NCI-H2227 (cell line): ENCODE measurements around the gene AGAP1.

Experiments used
- DNase-seq: peaks from one replicate; lab custom pipeline; 2025; ENCODE audit not compliant: unreplicated experiment; lab: John Stamatoyannopoulos, UW

The AGAP1 gene

DNA sequence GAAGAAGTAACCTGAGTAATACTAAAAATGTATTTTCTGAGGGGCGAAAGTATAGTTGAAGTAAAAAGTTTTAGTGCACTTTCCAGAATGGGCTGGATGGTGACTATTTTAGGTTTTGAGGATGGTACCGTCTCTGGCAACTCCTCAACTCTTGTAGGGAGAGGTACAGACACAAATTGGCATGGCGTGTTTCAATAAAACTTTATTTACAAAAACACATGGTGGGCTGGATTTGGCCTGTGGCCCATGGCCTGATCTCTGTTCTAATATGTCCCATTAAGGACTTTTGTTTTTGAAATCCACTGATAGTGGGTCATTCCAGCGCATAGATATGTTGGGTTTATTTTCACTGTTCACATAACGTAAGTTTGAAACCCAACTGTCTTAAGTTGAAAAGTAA is 132.8 kb downstream of the AGAP1 start:
- no peak for DNase-seq

DNA sequence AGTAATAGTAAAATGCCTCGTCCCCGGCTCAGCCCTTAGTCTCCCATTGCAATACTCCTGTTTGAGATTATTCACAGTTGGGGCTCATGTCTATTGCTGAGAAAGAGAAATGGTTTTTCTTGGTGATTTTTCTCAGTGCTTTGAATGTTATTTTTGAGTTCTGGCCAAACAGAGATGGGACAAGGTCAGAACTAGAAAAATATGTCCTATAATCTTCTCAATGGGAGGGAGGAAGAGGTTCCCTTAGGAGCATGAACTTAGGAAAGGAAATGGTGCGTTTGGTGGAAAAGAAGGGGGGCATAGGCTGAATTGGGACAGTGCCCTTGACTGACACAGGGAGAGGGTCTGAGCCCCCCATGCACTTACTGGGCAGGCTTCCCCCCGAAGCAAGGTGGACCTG is 133.8 kb downstream of the AGAP1 start:
- no peak for DNase-seq

DNA sequence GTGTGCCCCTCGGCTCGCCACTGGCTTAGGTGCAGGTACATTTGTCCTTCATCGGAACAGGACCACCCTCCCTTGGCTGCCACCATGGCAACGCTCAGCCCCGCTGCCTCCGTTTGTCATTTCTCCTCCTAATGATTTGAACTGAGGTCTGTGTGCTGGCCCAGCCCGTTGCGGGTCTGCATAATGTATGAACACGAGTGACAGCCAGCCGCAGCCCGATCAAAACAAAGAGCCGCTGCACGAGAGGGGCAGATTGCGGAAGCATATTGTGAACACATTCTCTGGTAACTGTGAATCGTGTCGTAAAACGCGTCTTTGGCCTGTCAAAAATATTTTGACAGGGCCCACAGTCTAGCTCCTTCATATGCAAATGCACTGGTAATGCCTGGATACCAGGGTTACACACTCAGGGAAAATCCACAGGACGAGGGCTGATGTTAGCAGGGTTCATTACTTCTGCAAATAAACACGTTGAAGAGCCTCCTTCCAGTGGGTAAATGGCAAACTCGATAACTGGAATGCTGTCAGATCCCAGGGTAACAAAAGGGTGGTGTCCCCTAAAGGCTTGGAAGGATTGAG is 137.0 kb downstream of the AGAP1 start:
- DNase-seq: no peak

DNA sequence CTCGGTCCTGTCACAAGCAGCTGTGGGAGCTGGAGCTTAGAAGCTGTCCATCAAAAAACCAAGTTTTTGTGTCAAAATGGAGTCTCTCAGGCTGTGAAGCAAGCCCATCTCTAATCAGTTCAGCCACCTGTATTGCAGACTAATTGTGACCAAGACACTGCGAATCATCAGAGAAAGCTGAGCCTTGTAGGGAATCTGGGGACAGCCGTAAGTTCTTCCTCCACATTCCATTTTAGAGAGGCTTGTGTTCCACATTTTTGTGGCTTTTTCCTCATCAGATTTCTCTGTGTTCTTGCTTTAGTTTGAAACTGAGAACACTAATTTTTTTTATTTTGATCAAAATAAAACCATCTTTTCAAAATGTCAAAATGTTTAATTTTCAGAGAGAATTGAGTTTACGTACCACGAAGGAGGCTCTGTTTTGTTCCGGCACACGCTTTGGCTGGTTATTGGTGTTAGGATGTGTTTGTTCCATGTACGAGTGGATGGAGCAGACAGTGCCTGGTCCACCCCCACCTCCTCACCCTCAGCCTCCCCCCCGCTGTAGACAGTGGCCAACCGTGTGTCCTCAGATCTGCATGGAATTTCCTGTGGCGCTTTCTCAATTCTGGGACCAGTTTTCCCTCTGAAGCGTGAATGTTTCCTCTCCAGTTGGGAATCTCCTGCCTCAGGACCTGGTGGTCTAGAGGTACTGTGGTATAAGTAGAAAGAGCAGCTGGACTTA is 140.8 kb downstream of the AGAP1 start:
- DNase-seq: no peak

DNA sequence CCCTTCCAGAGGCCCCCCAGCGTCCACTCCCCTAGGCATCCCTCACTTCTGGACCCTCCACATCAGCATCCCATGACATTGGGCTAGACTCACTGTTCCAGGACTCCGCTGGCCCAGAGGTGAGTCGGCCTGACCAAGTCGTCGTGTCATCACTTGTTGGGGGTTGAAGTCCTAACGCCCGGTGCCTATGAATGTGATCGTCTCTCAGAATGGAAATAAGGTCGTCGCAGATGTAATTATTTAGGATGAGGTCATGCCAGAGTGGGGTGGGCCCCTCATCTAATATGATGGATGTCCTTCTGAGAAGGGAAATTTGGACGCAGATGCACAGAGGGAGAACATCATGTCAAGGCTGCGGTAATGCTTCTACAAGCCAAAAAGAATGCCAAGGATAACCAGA is 142.7 kb downstream of the AGAP1 start:
- no peak for DNase-seq

DNA sequence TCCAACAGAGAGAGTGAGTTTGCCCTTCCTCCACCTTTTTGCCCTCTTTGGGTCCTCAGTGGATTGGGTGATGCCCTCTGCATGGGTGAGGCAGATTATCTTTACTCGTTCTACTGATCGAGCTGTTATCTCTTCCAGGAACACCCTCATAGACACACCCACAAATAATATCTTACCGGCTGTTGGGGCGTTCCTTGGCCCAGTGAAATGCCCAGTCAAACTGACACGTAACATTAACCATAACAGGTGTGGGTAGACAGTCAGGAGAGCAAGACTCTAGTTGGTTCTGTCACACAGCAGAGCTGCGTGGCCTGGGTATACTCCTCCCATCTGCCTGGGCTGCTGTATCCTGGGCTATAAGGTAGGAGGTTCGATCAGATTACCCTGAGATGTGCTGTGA is 144.1 kb downstream of the AGAP1 start:
- DNase-seq: no peak

DNA sequence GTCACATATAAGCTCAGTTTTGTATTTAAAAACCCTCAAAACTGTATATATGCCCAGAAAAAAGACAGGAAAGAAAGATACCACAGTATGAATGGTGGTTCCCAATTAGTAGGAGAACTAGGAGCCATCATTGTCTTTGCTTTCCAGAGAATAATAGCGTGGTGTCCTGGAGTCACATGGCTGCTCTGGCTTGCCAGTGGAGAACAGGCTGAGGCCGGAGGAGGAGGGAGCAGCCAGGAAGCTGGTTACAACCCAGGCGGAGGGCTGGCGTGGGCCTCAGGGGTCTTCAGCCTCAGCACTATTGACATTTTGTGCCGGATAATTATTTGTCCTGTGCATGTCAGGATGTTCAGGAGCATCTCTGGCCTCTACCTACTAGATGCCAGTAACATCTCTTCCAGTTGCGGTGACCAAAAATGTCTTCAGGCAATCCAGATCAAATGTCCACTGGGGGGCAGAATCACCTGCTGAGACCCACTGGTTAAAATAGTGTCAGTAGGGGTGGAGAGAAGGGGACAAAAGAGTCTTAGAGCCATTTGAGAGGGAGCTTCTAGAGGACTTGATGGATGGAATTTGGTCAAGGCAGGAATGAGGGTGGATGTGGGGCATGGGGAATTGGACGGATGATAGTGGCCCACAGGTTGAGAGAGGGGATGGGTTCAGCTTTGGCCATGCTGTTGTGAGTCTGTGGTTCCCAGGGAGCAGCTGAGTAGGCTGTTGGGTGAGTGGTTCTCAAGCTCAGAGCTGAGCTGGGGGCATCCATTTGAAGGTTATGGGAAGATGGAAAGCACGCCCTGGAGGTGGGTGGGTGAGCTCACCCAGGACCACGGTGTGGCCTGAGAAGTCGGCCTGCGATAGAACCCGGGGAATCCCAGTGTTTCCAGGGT is 144.9 kb downstream of the AGAP1 start:
- DNase-seq: no peak

DNA sequence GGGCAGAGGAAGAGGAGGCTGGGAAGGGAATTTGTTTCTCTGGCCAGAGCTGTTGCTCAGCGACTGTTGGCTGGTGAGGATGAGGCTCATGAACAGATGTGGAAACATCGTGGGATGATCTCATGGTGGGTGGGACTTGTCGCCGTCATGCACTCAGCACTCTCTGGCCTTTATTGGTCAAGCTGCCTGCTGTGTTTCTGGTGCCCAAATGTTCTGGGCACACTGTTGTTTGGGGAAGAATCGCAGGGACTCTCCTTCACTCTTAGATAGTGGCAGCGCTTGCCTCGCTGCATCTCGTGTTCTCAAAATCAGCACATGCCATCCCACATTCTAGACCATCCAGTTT is 145.6 kb downstream of the AGAP1 start:
- DNase-seq: peak; percentile 29

DNA sequence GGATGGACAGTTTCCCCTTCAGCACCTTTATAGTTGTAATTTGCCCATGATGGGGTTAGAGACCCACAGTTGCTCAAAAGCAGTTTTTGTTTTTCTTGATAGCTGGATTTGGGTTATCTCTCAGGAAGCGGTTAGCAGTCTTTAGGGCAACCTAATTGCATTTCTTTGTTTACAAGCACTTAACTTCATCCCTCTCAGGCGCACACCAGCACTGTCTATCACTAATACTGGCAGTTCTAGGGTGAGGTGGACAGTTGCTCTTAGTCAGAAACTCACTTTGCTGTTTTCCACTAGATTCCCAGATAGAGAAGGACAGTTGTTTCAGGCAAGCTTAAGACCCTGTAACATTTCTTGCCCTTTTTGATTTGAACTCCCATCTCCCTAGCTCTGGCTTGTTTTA is 146.0 kb downstream of the AGAP1 start:
- no peak for DNase-seq

DNA sequence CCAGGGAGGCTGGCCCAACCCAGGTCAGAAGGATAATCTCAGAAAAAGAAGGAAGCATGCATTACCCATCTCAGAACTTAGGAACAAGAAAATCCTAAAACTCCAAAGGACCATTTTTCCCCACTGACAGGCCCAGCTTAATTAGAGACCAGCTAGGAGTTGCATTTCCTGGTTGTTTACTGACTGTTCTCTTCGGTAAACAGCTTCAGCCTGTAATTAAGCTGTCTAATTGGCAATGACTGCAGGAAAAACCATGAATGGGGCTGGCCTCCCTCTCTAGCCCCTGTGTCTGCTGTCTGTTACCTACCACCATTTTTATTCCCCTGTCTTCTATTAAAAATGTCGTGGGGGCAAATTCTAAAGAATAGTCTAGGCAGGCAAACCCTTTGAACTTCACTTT is 146.5 kb downstream of the AGAP1 start:
- no peak for DNase-seq

DNA sequence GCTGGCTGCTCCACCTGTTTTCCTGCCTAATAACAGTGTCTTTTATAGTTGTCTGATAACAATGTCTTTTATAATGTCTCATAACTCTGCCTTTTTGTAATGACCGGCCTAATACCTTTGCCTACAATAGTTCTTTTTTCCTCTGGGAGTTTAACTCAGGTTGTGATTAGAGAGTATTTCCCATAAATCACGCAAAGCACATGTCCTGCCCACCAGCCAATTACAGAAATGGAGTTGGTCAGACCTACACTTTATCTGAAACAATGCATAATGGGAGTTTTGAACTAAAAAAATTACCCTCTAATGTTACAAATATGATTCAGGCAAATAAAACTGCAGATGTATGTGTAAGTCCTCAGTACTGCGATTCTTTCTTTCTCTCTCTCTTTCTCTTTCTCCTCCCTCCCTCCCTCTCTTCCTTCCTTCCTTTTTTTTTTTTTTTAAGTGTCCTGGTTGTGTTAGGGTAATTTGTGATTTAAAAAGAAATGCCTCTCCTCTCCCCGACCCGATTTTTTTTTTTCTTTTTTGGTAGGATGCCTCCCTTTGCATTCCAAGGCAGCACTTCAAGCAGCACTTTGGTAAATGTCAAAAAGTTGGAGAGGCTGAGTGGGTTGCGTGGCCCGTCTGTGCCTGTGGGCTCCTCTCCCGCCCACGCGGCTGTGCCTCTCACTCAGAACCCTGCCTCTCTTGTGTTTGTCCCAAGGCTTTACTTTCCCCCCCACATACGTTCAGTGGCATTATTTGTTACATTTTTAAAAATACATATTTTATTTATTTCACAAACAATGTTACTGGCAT is 147.3 kb downstream of the AGAP1 start:
- peak; percentile 35 for DNase-seq

DNA sequence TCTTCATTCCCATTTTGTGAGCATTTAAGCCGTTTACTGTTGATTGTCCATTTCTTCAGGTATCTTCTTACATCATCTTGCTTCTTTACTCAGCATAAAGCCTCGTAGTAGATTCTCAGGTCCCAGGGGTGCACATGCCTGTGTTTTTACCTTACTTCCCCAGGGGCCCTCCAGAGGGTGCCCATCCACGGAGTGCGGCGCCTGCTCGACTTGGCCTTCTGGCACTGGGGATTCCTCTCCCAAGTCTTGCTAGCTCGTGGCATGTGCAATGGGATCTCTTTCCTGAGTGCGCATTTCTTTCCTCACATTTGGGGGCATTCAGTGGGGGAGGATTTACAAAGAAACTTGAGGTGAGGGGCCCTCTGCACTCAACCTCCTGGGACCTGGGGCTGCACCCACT is 148.1 kb downstream of the AGAP1 start:
- DNase-seq: no peak

DNA sequence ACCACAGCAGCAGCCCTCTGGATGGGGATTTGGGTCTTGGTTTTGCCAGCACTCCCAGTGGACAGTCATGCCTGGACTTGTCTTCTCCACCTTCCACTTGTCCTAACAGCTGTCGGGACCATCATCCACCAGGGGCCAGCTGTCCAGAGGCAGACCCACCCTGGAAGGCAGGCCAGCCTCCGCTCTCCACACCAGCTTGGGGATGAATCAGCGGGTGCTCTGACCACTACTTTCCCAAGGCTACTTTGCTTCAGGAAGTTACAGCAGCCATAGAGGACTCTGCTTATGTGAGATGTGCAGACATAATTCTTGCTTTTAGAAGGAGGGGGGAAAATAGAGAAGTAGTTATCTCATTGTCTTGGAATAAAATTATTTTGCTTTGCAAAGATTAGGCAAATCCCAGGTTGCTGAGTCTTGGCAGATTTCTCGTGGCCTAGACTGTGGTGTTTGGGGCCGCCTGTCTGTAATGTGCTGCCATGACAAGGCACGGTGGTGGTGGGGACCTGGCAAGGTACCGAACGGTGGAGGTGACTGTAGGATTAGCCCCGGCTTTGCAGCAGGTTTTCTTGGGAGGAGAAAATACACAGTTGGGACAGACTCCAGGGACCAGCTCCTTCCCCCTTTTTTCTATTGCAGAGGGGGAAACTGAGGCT is 148.7 kb downstream of the AGAP1 start:
- DNase-seq: no peak

DNA sequence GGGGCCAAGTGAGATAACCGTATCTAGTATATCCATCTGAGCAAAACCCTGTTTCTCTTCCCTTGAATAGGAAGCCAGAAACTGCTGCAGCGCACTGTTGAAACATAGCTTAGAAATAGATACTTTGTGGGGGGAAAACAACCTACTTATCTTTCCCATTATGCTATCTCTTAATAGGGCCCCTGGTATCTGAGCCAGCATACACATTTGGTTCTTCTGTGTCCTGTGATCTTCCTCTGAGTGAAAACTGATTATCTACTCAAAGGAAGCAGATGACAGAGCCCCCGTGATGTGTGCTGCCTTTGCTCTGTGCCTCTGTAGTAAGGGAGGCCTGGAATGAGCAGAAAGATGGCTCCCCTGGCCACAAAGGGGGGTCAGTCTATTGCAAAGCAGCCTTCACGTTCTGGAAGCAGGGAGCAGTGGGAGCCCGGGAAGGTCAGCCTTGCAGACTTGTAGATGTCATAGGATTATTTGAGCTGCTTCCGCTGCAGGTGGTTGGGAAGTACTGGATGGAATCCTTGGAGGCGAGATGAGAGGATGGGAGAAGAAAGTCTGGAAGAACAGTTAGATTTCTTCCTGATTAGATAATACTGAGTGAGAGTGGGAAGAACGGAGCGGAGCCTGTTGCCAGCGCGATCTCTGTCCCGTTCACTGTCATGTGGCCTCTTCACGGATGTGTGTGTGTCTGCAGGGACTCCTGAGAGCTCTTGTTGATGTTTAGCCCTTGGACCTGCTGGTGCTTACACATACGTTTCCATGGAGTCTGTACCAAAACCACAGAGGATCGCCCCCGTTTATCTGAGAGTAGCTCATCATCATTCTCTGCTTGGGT is 150.1 kb downstream of the AGAP1 start:
- peak; percentile 26 for DNase-seq

DNA sequence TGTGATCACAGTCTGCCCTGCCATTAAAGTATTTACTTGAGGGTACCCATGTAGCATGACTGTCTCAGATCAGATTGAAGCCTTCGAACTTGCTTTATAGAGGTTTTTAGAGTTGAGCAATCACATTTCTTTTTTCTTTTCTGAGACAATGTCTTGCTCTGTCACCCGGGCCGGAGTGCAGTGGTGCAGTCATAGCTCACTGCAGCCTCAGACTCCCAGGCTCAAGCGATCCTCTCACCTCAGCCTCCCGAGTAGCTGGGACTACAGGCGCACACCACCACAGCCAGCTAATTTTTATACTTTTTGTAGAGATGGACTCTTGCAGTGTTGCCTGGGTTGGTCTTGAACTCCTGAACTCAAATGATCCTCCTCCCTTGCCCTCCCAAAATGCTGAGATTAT is 153.4 kb downstream of the AGAP1 start:
- no peak for DNase-seq

DNA sequence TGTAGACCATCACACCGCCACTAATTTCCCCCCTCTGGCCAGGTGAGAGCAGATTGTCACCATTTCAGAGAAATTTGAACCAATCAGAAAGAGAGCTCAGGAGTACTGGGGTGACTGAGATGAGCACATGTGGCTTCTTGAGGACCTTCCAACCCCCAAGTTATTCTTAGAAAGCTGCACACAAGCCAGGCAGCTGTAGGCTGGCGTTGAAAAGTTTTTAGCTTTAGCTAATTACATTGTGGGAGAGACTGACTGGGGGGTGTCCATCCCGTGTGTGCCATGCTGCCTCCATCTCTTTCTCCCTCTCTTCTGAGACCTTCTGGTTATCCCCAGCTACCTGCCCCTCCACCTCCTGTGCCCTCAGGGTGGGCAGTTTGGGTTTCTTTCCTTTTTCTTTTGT is 154.0 kb downstream of the AGAP1 start:
- no peak for DNase-seq

DNA sequence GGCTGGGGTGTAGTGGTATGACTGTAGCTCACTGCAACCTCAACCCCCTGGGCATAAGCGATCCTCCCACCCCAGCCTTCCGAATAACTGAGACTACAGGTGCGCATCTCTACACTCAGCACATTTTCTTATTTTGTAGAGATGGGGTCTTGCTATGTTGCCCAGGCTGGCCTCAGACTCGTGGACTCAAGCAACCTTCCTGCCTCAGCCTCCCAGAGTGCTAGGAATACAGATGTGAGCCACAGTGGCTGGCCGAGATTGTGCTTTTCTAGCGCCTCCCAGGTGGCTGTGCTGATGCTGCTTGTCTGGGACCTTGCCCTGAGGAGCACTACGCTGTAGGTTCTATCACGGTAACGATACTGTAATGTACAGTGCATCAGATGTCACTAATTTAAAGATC is 155.6 kb downstream of the AGAP1 start:
- DNase-seq: no peak

DNA sequence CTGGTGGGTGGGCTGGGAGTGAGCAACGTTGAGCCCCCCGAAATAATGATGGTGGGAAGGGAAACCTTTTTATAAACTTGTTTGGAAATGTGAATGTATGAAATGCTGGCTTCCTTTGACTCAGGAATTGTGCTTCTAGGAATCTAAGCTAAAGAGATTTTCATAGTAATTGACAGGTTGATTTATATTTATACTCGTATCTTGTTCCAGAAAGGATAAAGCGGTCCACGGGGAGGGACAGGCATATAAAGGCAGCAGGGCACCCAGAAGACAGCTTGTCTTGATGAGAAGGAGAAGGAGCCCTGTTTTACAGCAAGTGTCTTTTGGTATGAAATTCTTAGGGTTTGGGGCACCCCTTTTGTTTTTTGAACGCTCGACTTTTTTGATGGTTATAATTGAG is 157.8 kb downstream of the AGAP1 start:
- DNase-seq: no peak

DNA sequence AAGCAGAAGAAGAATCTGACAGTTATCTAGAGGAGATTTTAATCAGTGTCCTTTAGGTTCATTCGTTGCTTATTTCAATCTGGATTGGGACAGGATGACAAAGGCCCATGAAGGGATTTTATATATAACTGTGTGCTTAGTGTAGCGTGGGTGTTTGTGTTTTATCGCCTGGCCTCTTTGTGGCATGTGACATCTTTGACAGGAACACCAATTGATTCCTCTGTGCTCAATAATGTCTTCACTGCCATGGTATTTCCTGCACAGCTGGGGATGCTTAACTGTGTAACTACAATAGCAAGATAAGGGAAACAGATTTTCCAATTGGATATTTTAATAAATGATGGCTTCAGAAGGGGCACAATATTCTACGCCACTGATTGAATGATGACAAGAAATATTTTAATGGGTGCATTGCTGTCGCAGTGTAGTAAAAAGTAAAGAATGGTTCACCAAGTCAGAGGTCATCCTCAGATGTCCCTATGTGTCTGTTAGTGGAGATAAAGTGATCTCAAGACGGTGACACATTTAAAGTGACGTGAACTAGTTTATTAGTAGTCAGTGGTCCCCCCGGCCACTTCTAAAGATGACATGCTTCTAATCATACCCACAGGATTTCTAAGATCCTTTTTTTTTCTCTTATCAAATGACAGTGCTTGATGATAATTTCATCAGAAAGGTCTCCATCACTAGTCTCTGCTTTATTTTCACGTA is 160.4 kb downstream of the AGAP1 start:
- no peak for DNase-seq
